T-helper 2 cell treated with Interferon-gamma antibody and Interleukin-4, amounts not matched to agents 5 μg/mL and 100 μg/mL, for 36 hours (primary cell): ENCODE results near the gene SHROOM2.

ENCODE experiments used
- DNase-seq: peaks from one replicate; pipeline ENCODE4 v3.0.0; 2021; ENCODE audit warnings: low spot score
- H3K27ac Mint-ChIP-seq: one replicate; pipeline ENCODE4 v1.8.0; 2021; ENCODE audit warnings: mild to moderate bottlenecking, mixed read lengths
- H3K27me3 Mint-ChIP-seq: one replicate; pipeline ENCODE4 v1.8.0; 2021; ENCODE audit warnings: low read depth, mixed read lengths
- H3K36me3 Mint-ChIP-seq: one replicate; pipeline ENCODE4 v1.8.0; 2021; ENCODE audit warnings: low read depth, mixed read lengths
- H3K4me1 Mint-ChIP-seq: one replicate; pipeline ENCODE4 v1.8.0; 2021; ENCODE audit warnings: low read depth, mixed read lengths
- H3K4me3 Mint-ChIP-seq: one replicate; pipeline ENCODE4 v1.8.0; 2022; ENCODE audit warnings: mild to moderate bottlenecking, moderate library complexity, mixed read lengths
- H3K9me3 Mint-ChIP-seq: one replicate; pipeline ENCODE4 v1.8.0; 2021; ENCODE audit warnings: mixed read lengths

SHROOM2 gene

DNA sequence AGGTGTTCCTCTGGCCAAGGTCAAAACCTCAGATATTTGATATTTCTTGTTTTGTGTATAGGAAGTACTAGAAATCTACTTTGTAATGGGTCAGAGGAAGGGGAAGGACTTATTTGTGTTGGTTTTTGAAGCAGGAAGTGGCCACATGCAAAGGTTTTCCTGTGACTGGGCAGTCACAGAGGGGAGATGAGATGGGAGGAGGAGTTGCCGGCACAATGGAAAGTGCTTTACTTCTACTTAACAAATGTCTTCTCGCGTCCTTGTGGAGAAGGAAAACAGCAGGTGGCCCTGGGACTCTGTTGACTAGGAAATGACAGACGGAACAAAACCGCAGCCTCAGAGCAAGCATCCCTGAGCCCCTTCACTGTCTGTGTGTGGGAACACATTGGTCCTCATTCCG is 46.6 kb downstream of the SHROOM2 start:
- Mint-ChIP-seq H3K27me3 (peaks cover 1% of the 10 kb centered on the region), H3K9me3 (no peaks in the 10 kb centered on the region), H3K4me1 (peaks cover 4% of the 10 kb centered on the region), H3K27ac (no peak overlapping the region), H3K36me3 (no peaks in the 10 kb centered on the region), H3K4me3 (no peak overlapping the region)
- DNase-seq, result no peak

DNA sequence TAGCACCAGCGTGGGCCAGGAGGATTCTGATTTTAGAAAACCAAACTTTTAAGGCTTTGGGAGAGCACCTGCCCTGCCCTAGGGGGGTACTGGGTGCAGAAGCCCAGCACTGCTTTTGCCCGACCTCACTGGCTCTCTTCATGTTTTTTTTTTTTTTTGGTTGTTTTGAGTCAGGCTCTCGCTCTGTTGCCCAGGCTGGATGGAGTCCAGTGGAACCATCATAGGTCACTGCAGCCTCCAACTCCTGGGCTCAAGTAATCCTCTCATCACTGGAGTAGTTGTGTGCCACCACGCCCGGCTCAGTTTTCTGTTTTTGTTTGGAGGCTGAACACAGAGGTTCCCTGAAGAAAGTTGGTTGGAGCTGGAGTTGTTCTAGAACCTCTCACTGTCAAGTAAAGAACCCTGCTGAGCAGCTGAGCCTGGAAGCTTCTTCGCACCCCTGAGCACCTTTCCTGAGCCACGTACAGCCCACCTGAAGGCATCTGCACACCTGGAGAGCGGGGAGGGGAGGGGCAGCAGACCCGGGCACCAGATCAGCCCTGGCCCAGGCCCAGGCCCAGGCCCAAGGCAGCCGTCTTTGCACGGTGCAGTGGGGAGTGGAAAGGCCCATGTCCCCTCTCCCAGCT is 49.5 kb downstream of the SHROOM2 start:
- Mint-ChIP-seq H3K9me3 (no peaks in the 10 kb centered on the region), H3K4me1 (no peaks in the 10 kb centered on the region), H3K36me3 (no peaks in the 10 kb centered on the region), H3K4me3 (no peak overlapping the region), H3K27ac (no peak overlapping the region), H3K27me3 (no peaks in the 10 kb centered on the region)
- no peak for DNase-seq

DNA sequence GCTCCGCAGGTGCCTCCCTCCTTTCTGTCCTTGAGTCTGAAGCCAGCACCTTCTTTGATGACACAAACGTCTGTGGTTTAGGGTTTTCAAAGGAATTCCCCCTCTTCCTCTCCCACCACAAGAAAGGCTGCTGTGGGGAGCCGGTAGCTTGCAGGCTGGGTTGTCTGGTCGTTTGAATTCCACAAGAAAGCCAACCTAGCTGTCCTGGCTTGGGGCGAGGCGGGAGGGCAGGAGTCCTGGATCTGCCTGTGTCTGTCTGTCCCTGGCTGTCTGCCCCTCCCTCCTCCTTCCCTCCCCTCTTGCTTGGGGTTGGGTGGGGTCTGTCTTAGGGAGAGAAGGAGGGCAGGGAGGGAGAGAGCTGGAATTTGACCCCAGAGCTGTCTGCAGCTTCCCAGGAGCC is 56.3 kb downstream of the SHROOM2 start:
- H3K4me1 Mint-ChIP-seq, result peaks cover 2% of the 10 kb centered on the region
- no peak overlapping the region for H3K4me3 Mint-ChIP-seq
- no peaks in the 10 kb centered on the region for H3K9me3 Mint-ChIP-seq
- H3K27me3 Mint-ChIP-seq, result peaks cover 15% of the 10 kb centered on the region
- no peak for DNase-seq
- H3K27ac Mint-ChIP-seq, result no peak overlapping the region
- H3K36me3 Mint-ChIP-seq, result no peaks in the 10 kb centered on the region

DNA sequence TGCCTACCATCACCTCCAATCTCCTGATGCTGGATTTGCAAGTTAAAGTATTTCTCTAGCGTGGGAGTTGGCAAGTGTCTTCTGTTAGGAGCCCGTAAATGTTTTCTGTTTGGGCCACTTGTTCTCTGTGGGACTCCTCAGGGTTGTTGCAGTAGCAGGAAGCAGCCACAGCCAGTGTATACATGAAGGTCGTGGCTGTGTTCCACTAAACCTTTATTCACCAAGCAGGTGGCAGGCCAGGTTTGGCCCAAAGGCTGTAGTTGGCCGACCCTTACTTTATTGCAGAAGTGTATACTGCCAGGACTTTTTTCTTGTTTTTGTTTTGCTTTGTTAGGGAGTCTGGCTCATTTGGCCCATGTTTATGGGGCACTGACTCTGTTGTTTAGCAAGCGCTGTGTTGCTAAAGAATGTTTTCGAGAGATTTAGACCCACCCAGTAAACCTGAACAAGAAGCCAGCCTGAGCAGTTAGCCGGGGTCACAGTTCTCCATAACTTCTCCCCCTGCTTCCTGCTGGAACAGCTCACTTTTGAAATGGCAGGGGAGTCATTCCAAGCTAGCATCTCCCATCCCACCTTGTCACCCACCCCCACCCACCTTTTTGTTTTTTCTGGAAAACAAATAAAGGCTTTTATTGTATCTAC is 58.8 kb downstream of the SHROOM2 start:
- no peak for DNase-seq
- Mint-ChIP-seq H3K27me3 (peaks cover 15% of the 10 kb centered on the region), H3K4me3 (no peak overlapping the region), H3K27ac (no peak overlapping the region), H3K36me3 (no peaks in the 10 kb centered on the region), H3K9me3 (no peaks in the 10 kb centered on the region), H3K4me1 (peaks cover 2% of the 10 kb centered on the region)

DNA sequence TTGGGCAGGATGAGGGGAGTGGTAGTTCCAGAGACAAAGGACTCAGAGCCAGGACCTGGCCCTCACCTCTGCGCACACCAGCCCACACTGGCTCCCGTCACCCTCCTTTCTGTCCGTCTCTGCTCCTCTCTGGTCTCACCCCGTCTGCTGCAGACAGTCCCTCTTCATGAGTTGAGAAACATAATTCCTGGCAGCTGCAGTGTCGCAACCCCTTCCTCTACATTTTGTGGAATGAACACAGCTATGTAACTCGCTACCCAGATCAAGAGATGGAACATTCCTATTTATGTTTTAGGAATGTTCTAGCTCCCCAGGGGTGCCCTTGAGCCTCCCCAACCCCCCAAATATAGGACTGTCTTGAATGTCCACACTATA is 59.3 kb downstream of the SHROOM2 start:
- Mint-ChIP-seq H3K4me1 (peaks cover 2% of the 10 kb centered on the region), H3K27ac (no peak overlapping the region), H3K4me3 (no peak overlapping the region), H3K27me3 (peaks cover 15% of the 10 kb centered on the region), H3K9me3 (no peaks in the 10 kb centered on the region), H3K36me3 (no peaks in the 10 kb centered on the region)
- DNase-seq, result no peak

DNA sequence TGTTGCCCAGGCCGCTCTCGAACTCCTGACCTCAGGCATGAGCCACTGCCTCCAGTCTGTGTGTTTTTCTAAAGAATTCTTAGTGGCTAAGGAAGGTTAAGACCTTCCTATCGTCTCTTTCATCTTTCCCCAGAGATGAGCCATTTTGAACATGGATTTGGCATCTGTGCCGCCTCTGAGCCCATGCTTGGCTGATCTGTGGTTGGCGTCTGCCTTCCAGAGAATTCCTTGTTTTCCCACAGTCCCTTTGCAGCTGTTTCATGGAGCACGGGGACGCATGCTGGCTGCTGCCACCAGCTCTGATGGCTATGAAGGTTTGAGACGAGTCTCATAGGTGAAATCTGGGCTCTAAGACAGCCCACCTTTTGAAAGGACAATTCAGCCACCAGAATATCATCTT is 60.4 kb downstream of the SHROOM2 start:
- Mint-ChIP-seq H3K9me3 (no peaks in the 10 kb centered on the region), H3K4me1 (peaks cover 2% of the 10 kb centered on the region), H3K36me3 (no peaks in the 10 kb centered on the region), H3K4me3 (no peak overlapping the region), H3K27ac (no peak overlapping the region), H3K27me3 (peaks cover 10% of the 10 kb centered on the region)
- DNase-seq, result no peak

DNA sequence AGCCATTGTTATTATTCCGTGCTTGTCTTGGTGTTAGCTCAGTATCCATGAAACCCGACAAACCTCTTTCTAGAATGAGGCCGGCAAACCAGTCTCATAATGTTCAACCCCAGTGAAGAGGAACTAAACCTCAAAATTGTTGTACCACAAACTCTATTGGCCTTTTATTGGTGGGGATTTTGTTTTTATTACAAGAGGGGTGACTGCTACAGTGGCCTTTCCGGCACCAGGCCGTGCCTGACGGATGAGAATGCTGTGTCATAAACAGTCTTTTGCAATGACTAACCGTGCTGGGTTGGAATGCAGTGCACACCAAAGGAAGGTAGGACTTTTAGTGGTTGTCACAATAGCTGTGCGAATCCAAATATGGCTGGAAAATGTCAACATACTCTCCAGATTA is 60.8 kb downstream of the SHROOM2 start:
- no peak for DNase-seq
- Mint-ChIP-seq H3K4me1 (peaks cover 2% of the 10 kb centered on the region), H3K9me3 (no peaks in the 10 kb centered on the region), H3K27me3 (peaks cover 10% of the 10 kb centered on the region), H3K36me3 (no peaks in the 10 kb centered on the region), H3K4me3 (no peak overlapping the region), H3K27ac (no peak overlapping the region)

DNA sequence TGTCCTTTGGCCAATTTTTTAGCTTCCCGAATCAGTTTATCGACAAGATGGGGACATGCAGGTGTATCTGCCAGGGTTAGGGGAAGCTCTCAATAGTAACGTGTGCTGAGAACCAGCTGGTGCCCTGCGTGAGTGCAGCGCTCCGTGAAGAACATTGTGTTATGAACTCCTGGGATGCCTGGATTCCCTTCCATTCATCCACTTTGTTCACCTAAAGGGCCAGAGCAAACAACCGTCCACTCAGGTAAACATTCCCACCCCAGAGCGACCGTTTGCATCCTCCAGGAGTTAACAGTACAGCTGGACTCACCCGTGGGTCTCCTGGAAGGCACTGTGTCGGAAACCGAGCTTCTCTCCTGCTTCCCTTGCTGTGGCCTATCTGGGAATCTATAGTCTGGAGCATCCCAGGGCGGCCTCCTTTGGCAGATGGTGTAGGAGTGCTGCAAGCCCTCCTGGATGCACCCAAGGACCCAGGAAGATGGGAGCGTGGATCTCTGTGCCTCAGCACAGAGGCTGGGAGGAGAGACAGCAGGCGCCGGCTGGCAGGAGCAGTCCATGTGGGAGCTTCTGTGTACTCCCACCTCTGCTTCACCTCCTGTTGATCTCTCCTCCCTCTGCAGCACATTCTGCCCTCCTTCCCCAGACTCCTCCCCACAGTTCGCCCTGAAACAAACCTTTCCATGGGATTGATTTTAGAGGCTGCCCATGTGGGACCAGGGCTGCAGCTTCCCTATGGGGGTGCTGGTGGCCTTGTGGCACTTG is 62.7 kb downstream of the SHROOM2 start:
- no peak for DNase-seq
- Mint-ChIP-seq H3K4me1 (no peaks in the 10 kb centered on the region), H3K27ac (no peak overlapping the region), H3K4me3 (no peak overlapping the region), H3K36me3 (no peaks in the 10 kb centered on the region), H3K27me3 (peaks cover 5% of the 10 kb centered on the region), H3K9me3 (no peaks in the 10 kb centered on the region)

DNA sequence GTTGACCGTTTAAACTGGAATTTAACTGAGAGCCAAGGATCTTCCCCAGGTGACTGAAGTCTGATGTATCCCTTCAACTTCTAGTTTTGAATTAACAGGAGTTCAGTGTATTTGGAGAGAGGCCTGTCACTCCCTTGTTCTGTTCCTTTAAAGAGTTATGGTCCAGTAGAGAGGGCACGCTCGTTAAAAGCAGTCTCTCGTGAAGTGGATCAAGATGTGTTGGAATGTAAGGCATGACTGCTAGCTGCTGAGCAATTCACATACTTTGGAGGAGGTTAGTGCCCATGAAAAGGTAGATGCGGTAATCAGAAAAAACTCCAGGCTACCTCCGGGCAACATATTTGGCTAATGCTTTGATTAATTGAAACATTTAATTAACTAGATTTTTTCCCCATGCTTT is 65.7 kb downstream of the SHROOM2 start:
- DNase-seq, result no peak

DNA sequence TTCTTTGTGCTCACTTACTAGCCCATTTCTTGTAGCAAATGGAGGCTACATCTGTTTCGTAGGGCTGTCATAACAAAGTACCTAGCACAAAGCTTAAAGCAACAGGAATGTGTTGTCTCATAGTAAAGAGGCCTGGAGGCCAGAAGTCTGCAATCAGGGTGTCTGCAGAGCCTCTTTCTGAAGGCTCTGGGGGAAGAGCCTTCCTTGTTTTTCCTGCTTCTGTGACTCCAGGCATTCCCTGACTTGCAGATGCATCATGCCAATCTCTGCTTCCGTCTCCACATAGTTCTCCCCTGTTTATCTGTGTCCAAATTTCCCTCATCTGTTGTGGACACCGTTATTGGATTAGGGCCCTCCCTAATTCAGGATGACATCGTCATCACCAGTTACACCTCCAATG is 67.1 kb downstream of the SHROOM2 start:
- H3K36me3 Mint-ChIP-seq, result no peaks in the 10 kb centered on the region
- H3K27ac Mint-ChIP-seq, result no peak overlapping the region
- H3K4me3 Mint-ChIP-seq, result no peak overlapping the region
- DNase-seq, result no peak
- no peaks in the 10 kb centered on the region for H3K4me1 Mint-ChIP-seq
- peaks cover 12% of the 10 kb centered on the region for H3K27me3 Mint-ChIP-seq
- H3K9me3 Mint-ChIP-seq, result no peaks in the 10 kb centered on the region

More for the DNA sequence above, 65.7 kb downstream of the SHROOM2 start:
- no peak overlapping the region for H3K4me3 Mint-ChIP-seq
- H3K27me3 Mint-ChIP-seq, result peaks cover 10% of the 10 kb centered on the region
- no peaks in the 10 kb centered on the region for H3K4me1 Mint-ChIP-seq
- no peaks in the 10 kb centered on the region for H3K9me3 Mint-ChIP-seq
- H3K27ac Mint-ChIP-seq, result no peak overlapping the region
- H3K36me3 Mint-ChIP-seq, result no peaks in the 10 kb centered on the region

DNA sequence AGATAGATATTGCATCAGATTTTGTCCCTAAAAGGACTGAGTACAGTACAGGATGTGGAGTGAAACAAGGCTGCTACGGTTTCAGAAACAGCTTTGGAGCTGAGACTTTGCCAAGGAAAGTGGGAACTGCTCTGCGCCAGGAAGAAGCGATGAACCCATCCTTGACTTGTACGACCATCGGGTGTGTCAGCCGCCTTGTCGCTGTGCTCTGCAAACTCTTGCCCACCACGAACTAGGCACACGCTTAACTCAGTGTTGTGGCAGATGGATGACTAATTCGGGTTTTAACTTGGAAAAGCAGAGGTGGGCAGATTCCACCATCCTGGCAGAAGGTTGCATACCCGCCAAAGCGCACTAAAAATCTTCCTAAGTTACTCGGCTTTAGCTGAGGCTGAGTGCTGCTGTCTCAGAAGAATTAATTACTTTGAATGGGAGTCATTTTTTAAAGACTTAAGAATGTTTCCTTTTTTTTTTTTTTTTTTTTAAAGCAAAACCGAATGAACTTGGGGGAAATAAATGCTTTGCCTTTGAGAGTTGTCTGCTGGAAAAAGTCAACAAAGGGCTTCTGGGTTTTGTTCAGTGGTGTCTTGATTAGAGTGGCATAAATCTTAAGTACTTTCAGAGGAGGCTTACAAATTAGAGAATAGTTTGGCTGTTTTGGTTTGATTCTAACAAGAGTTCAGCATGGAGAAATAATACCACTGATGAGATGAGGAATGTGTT is 69.5 kb downstream of the SHROOM2 start:
- peaks cover 6% of the 10 kb centered on the region for H3K4me1 Mint-ChIP-seq
- H3K27me3 Mint-ChIP-seq, result peaks cover 12% of the 10 kb centered on the region
- H3K27ac Mint-ChIP-seq, result no peak overlapping the region
- no peak overlapping the region for H3K4me3 Mint-ChIP-seq
- no peaks in the 10 kb centered on the region for H3K36me3 Mint-ChIP-seq
- H3K9me3 Mint-ChIP-seq, result no peaks in the 10 kb centered on the region
- DNase-seq, result no peak

DNA sequence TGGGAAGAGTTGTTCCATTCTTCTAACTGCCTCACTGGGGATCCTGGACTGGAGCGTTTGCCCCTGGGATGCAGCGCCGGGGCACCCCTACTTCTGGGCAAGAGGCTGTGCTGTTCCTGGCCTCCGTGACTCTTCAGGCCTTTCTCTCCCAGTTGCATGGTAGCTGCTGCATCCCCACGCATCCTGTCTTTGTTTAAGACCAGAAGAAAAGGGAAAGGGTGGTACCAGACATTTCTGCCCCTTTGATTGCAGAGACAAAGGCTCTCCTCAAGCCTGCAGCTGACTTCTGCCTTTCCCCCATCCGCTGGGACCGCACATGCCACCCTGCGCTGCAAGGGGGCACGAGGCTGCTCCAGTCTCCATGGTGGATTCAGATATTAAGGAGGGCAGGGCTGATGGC is 70.4 kb downstream of the SHROOM2 start:
- Mint-ChIP-seq H3K4me3 (no peak overlapping the region), H3K4me1 (peaks cover 6% of the 10 kb centered on the region), H3K36me3 (no peaks in the 10 kb centered on the region), H3K27me3 (peaks cover 12% of the 10 kb centered on the region), H3K9me3 (no peaks in the 10 kb centered on the region), H3K27ac (no peak overlapping the region)
- no peak for DNase-seq

DNA sequence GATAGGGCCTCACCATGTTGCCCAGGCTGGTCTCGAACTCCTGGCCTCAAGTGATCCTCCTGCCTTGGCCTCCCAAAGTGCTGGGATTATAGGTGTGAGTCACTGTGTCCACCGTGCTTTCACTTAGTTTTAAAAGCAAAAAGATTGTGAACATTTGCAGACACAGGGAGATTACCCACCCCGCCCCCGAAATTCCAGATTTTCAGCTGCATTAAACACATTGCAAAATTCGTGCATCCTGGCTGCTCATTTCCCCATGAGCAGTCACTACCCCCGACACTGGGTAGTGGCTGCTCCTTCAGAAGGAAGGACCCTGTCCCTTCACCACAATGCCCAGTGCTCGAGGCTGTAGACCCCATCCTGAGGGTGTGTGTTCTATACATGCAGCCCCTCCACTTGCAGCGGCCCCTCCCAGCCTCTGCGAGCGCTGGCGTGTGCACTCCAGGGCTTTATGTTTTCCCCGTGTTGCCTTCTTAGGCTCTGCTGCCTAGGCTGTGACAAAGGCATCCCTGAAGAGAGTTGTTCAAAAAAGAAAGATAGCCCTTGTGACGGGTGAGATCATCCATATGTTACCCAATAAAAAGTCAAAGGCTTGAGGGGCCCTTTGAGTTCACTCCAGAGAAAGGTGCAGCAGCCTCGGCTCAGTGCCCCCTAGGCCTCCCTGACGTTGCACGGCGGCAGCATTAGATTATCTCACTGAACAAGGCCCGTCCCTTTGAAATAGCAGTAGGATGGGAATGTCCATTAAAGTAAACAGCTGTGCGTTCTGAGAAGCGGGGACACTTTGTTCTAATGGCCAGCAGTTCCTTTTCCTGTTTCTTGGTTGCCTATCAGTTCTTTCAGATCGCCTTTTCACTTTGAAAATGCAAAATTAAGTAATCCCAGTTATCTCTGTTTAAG is 71.6 kb downstream of the SHROOM2 start:
- DNase-seq, result no peak
- Mint-ChIP-seq H3K4me1 (peaks cover 6% of the 10 kb centered on the region), H3K27me3 (peaks cover 10% of the 10 kb centered on the region), H3K27ac (no peak overlapping the region), H3K36me3 (no peaks in the 10 kb centered on the region), H3K4me3 (no peak overlapping the region), H3K9me3 (no peaks in the 10 kb centered on the region)
